ENCODE results near the gene MT3.
"Not testable (repeated sequence)": the region's sequence is repeated elsewhere in the genome, so short reads cannot be mapped to it uniquely, and the experiment has no call there.

The MT3 gene

DNA sequence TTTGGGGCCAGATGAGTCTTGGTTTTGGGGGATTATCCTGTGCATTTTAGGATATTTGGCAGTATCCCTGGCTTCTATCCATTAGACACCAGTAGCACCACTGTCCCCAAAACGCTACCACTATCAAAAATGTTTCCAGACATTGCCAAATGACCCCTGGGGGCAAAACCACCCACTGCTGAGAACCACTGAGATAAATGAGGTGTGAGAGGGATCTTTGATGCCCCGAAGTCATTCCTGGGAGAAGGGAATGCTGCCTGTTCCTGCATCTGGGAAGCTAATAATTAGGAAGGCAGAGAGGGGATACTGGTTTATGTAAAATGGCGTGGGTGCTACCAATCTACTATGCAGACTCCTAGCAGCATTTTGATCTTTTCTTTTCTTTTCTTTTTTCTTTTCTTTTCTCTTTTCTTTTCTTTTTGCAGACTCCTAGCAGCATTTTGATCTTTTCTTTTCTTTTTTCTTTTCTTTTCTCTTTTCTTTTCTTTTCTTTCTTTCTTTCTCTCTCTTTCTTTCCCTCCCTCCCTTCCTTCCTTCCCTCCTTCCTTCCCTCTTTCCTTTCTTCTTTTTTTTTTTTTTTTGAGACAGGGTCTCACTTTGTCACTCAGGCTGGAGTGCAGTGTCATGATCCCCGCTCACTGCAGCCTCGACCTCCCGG lies 8.8 kb upstream of the MT3 start:
- DNase-seq = no peak

DNA sequence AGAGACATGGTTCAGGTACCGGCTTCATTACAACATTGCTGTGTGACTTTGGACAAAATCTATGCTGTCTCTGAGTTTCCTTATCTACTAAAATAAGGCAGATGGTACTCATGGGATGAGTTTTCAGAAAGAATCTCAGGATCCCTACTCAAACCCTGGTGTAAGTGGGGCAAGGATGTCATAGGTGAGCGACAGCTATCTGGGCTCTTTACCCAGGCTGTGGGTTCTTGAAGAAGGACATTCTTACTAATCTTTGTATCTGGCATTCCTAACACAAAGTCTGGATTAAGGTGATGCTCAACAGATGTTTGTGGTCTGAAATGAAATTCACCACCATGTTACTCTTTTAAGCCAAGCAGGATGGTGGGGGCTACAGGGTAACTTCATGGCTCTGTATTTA lies 6.4 kb upstream of the MT3 start:
- not testable (repeated sequence) for DNase-seq

DNA sequence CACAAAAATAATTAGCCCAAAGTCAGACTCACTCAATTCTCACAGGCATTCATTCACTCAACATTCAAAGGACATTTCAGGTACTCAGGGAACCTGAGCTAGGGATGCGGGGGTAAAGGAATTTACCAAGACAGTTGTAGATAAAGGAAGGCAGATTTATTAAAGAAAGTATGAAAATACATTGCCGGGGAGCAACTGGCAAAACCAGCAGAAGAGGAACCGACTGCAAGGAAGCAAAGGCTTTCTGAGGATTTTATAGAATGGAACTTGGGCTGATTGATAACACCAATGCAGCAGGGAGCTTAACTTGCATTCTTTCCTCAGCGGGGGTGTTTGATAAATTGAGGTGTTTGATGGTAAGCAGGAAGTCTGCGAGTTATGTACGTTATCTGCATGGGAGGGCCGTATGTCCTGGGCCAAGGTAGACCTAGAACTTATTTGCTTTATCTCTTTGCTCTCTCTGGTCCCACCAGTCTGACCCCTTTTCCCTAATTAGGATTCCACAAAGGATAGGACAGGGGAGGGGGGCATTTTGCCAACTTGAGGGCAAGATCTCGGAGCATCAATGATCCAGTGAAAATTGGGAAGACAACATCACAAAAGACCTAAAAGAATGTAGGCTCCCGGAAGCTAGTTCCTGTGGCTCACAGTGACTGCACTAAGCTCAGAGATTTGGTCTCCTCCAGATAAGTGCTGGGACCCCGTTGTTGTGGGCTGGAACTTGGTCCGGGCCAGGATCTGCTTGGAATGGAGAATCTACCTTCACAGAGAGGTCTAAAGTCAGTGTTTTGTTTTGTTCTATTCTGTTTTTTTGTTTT lies 5.8 kb upstream of the MT3 start:
- no peak for DNase-seq

DNA sequence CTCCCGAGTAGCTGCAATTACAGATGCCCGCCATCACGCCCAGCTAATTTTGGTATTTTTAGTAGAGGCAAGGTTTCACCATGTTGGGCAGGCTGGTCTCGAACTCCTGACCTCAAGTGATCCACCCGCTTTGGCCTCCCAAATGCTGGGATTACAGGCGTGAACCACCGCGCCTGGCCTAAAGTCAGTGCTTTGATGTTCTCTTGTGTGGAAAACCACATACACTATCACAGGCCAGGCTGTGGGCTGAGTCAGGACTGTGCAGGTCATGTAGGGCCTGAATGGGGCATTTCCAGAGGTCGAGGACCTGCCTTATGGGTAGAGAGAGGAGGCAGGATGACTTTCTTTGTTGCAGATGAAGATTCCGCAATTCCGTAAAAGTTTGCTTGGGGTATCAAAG lies 5.1 kb upstream of the MT3 start:
- DNase-seq = no peak

DNA sequence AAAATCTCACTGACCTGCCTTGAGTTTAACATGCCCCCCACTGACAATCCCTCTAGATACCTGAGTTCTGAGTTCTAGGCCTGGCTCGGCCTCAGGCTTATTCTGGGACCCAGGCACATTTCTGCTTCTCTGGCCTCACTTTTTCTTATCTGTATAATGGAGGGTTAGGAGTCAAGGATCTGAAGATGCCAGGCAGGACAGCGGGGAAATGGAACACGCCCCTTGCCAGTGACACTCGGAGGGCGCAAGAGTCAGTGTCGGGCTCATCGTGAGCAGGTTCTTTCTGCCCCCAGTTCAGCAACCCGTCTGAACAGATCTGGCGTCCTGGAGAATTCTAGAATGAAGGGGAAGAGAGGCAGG lies 567 bp upstream of the MT3 start:
- no peak for DNase-seq

DNA sequence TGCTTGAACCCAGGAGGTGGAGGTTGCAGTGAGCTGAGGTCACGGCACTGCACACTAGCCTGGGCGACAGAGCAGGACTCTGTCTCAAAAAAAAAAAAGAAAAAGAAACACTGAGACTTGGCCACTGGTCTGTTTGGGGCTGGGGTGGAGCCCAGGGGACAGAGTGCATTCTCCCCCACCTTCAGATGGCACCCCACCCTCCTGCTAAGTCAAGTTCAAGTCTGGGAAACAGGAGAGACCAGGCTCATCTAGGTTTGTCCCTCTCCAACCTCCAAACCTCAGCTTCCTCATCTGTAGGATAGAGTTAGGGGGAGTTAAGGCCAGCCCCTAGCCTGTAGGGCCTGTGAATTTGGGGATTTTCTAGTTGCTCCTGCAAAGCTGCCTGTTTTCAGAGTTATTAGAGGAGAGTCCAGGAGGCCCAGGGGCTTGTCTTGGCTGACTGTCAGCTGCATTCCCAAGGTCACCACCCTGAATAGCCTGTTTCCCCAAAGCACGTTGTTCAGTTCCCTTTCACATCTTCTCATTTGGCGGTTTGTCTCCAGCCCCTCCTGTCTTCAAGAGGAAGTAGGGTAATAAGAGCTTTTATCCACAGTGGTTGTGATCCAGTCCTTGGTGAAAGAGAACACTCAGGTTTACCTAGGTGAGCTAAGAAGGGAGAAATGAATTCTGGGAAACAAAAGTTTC lies 2.2 kb downstream of the MT3 start:
- no peak for DNase-seq

DNA sequence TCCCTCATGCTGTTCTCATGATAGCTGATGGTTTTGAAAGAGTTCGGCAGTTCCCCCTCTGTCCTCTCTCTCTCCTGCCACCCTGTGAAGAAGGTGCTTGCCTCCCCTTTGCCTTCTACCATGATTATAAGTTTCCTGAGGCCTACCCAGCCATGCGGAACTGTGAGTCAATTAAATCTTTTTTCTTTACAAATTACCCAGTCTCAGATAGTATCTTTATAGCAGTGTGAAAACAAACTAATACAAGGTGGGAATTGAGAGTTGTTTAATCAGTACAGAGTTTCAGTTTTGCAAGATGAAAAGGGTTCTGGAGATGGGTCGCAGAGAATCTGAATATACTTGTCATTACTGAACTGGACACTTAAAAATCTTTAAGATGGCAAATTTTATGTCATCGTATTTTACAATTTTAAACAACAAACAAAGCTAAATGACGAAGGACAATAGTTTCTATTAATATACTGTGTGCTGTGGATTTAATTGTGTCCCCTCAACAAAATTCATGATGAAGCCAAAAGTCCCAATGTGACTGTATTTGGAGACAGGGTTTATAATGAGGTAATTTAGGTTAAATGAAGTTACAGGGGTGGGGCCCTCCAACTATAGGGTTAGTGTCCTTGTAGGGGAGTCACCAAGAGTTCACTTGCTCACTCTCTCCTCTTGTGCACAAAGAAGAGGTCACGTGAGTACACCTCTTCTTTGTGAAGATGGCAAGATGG lies 4.4 kb downstream of the MT3 start:
- DNase-seq = no peak

DNA sequence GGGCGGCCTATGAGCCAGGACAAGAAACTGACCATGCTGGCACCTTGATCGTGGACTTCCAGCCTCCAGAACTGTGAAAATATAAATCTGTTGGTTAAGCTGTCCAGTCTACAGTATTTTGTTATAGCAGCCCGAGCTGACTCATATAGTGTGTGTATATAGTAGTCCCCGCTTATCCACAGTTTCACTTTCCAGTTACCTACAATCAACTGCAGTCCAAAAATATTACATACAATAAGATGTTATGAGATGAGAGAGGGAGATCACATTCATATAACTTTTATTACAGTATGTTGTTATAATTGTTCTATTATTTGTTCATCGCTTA lies 4.9 kb downstream of the MT3 start:
- no peak for DNase-seq

DNA sequence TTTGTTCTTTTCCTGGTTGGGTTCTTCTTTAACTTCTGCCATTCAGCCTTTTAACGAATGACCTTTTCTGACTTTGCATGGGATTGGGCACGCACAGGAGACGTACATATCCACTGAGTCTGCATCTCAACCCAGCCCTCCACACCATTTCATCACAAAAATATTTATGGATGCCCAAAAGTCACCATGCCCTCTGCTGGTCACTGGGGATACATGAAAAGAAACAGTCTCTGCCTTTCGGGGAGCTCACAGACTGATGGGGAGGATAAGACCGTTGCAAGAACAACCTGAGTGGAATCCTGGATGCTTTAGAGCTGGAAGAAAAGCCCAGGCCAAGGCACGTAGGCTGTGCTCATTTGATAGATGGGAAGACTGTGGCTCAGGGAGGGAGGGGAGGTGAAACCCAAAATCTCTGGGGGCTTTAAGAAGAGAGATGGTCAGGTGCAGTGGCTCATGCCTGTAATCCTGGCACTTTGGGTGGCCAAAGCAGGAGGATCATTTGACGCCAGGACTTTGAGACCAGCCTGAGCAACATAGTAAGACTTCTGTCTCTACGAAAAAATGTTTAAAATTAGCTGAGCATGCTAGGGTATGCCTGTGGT lies 11.2 kb downstream of the MT3 start:
- no peak for DNase-seq

DNA sequence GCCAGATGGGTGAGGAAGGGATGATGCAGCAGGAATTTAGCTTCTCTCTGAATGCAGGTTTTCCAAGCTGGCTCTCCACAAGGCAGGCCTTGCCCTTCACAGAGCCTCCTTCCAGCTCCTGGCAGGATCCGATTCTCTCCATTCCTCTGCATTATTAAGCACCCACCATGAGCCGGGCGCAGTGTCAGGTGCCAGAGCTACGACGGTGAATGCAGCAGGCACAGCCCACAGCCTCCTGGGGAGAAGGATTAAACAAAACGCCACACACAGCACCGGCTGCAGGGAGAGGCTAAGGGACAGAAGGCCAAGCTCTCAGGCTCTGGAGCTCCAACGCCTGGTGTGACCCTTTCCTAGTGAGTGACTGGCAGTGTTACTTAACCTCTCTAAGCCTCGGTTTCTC lies 12.0 kb downstream of the MT3 start:
- DNase-seq = no peak

DNA sequence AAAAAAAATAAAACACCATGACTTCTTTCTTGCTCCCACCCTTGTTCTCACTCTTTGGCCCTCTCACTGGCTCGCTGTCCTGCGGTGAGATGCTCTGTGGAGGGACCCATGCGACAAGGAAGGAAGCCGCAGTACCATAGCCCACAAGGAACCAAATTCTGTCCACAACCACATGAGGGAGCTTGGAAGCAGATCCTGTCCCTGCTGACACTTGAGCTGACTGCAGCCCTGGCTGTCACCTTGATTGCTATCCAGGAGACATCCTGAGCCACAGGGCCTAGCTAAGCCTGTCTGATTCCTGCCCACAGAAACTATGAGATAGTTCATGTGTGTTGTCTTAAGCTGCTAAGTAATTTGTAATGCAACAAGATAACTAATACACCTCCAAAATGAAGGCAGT lies 14.3 kb downstream of the MT3 start:
- DNase-seq = peak; percentile 18

DNA sequence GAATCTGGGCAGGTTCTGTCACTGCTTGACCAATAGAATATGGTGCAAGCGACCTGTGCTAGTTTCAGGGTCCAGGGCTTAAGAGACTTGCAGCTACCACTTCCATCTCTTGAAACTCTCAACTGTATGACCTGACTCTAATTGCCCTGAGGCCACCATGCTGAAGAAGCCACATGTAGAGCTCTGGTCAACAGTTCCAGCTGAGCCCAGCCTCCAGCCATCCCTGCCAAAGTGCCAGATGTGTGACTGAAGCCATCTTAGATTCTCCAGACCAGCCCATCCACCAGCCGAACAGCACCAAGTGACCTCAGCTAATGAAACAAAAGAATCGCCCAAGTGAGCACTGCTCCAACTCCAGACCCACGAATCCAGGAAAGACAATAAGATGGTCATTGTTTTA lies 15.6 kb downstream of the MT3 start:
- DNase-seq = no peak

DNA sequence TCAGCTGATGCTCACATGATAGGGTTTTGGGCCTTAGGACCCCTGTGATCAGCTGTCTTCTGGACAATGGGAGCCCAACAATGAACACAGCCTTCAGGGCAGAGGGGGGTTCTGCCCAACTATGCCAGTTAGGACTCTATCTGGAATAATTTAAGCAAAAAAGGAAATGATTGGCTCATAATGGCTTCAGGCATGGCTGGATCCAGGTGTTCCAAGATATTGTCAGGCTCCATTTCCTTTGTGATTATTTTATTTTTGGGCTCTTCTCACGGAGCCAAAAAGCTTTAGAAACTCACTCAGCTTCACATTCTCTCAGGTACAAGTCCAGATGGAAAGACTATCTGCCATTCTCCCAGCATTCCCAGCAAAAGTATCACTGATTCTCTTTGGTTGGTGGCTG lies 16.1 kb downstream of the MT3 start:
- no peak for DNase-seq

DNA sequence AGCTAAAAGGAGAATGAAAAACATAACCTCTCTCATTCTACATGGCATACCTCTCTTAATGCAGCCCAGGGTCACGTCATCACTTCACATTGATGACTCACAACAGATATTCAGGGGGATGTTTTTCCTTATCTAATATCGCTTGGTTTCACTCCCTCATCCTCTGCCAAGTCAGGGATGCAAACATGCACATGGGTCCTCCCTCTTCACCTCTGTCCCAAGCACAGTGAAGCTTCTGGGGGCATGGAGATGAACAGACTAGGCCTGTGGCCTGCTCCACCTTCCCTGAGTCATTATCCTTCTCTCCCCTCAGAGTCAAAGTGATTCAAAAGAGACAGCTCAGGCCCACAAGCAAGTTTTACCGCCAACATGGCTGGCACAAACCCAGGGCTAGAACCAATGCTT lies 16.7 kb downstream of the MT3 start:
- DNase-seq = no peak

DNA sequence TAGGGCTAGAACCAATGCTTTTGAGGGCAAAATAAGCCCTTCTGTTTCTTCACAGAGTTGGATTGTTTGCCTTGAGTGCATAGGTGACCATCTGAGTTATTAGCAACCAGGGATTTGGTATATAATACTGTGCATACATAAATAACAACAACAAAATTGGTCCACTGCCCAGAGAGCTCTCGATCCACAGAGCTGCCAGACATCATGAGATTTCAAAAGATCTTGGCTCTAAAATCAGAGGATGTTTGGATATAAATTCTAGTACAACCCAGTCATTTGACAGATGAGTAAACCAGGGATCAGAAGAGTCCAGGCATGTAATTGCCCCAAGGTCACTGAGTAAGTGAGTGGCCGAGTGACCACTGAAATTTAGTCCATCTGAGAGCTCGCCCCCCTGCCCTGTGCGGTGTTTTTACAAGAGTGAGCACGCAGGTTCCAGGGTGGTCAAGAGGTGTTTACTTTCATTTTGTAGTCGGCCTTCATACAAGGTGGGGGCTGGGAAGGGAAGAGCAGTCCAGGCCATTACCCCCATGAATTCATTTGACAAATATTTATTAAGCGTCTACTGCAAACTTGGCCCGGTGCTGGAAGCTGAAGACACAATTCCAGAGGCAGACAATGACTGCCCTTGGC lies 17.3 kb downstream of the MT3 start:
- no peak for DNase-seq

DNA sequence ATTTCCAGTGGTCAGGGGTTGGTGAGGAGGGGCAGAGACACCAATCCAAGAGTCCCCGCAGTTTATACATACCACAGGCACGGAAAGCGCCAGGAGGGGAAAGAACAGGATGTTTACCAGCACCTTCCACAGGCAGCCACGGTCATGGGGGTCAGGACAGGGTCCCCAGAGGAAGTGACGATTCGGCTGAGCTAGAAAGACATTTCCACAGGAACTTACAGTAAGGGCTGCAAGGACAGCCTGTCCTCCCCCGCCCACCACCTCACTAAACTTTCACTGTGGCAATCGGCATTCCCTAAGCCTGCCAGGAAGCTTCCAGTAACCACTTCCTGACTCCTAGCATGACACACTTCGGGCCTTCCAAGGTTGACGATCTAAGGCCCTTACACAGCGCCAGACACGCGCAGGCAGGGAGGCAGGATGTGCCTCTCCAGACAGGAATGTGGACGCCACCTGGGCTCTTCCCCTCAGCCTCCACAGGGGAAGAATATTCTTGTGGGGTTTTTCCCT lies 17.8 kb downstream of the MT3 start:
- no peak for DNase-seq

DNA sequence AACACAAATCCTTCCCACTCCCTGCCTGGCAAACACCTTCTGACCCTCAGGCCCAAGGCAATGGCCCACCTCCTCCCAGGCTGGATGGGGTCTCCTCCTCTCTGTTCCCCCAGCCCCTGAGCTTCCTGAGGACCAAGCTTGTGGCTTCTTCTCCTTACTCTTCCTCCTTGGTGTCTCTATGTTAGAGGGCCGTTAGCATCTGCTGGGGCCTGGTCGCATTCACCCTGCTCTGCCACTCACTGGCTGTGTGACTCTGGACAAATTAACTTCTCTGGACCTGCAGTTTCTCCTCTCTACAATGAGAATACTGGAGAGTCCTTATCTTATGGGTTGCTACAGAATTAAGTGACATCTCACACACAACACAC lies 18.3 kb downstream of the MT3 start:
- DNase-seq = no peak

DNA sequence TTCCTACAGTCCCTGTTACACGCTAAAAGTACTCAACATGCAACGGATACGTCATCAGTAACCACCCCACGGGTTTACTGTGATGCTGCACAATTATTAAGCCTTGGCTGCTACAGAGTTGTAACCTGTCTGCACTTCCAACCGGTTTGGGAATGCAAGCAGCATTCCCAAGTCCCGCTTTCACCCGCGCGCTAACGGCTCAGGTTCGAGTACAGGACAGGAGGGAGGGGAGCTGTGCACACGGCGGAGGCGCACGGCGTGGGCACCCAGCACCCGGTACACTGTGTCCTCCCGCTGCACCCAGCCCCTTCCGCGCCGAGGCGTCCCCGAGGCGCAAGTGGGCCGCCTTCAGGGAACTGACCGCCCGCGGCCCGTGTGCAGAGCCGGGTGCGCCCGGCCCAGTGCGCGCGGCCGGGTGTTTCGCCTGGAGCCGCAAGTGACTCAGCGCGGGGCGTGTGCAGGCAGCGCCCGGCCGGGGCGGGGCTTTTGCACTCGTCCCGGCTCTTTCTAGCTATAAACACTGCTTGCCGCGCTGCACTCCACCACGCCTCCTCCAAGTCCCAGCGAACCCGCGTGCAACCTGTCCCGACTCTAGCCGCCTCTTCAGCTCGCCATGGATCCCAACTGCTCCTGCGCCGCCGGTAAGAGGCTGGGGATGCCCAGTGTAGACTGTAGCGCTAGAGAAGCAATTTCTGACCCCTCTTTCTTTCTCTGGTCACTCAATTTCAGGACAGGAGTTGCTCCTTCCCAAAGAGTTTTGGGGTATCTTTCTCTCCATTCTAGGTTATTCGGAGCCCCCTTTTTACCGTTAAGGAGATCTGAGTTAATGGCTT lies 18.9 kb downstream of the MT3 start, which contains the start of gene MT2A:
Gene MT2A, plus strand, starts transcription at position 542 of the 833 bp plus-strand sequence. Its CDS starts 72 bp downstream, at position 614.
- DNase-seq = peak; percentile 84

DNA sequence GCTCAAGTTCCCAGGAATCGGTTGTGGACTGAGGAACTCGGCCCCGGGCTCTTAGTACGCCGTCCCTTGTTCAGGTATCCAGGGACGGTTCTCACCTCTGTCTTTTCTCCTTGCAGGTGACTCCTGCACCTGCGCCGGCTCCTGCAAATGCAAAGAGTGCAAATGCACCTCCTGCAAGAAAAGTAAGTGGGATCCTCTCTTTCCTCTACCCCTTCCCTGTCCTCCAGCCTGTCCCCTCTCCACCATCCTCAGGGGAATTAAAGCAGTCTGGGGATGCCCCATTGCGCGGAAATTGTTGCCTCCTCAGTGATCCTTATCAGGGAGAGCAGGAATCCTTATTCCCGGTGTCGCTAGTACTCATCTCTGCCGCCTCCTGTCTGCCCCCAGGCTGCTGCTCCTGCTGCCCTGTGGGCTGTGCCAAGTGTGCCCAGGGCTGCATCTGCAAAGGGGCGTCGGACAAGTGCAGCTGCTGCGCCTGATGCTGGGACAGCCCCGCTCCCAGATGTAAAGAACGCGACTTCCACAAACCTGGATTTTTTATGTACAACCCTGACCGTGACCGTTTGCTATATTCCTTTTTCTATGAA lies 19.6 kb downstream of the MT3 start:
- no peak for DNase-seq

DNA sequence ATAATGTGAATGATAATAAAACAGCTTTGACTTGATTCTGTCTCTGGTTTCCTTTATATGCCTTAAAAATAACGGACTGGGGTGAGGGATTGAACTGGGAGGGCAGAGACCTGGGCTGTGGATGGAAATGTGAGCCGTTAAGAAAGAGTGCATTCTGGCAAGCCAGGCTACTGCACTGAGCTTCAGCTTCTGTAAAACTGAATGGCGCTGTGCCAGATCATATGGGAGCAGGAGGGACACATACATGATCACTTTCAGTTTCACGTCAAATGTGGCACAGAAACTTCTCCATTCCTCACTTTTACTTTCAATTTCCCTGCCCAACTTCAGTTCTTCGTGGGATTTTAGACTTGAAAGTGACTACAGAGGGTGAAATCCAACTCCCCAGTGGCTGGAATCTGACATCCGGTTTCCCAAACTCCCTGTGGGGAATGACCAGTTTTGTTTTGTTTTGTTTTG lies 20.2 kb downstream of the MT3 start:
- peak; percentile 70 for DNase-seq

DNA sequence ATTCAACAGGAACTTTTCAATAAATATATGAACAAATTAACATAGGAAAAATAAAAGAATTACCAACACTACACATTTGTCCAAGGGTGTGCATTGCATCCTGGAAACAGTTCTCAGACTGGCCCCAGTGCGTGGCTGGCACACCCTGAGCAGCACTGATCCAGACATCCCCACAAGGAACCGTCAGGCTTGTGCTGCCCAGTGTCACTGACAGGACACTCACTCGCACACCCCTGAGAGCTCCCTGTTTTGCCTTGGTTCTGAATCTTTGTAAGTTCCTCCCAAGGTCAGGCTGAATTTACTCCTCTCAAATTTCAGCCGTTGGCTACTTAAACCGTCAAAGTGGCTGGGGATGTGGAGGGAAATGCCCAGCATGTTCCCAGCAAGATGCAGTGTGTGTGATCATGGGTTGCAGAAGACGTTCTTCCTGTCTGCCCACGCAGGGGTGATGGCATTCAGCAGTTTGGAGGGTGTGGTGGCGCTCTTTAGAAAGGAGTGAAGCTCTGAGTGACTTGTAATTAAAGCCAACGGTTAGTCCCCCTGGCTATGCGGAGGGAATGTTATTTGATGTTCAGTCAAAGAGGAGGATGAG lies 20.8 kb downstream of the MT3 start:
- peak; percentile 68 for DNase-seq
